GM19240 (cell line): Measurements from ENCODE around the gene KCTD6.
A peak's percentile ranks its signal among the peaks of the same experiment; 100 is the strongest.

ENCODE experiments used
- DNase-seq: peaks from one replicate; pipeline ENCODE4 v3.0.0; 2011; ENCODE audit warnings: low spot score; ENCODE audit not compliant: insufficient read length

Gene KCTD6

GRCh38 chr3:58485801-58486435, 6.0 kb upstream of the KCTD6 start:
- no peak for DNase-seq

- DNase-seq, result no peak
Observed at GRCh38 chr3:58487140-58487886, 4.6 kb upstream of the KCTD6 start.

GRCh38 chr3:58488967-58489366, 2.9 kb upstream of the KCTD6 start:
- no peak for DNase-seq

- DNase-seq, result no peak
Observed at GRCh38 chr3:58490860-58491501, 915 bp upstream of the KCTD6 start.

GRCh38 chr3:58492494-58492905, 604 bp downstream of the KCTD6 start:
- DNase-seq, result peak; percentile 8

GRCh38 chr3:58494107-58494506, 2.2 kb downstream of the KCTD6 start:
- no peak for DNase-seq

- DNase-seq, result no peak
Observed at GRCh38 chr3:58495101-58495500, 3.2 kb downstream of the KCTD6 start.

GRCh38 chr3:58496206-58496857, 4.4 kb downstream of the KCTD6 start:
- DNase-seq, result no peak

GRCh38 chr3:58497097-58497496, 5.2 kb downstream of the KCTD6 start:
- DNase-seq, result no peak

- no peak for DNase-seq
Observed at GRCh38 chr3:58502872-58503271, 11.0 kb downstream of the KCTD6 start.

GRCh38 chr3:58507356-58508078, 15.6 kb downstream of the KCTD6 start:
- DNase-seq, result no peak

- DNase-seq, result no peak
Observed at GRCh38 chr3:58508437-58508836, 16.5 kb downstream of the KCTD6 start.

- no peak for DNase-seq
Observed at GRCh38 chr3:58514405-58514804, 22.5 kb downstream of the KCTD6 start.

- no peak for DNase-seq
Observed at GRCh38 chr3:58518291-58518789, 26.4 kb downstream of the KCTD6 start.

GRCh38 chr3:58519668-58520402, 27.9 kb downstream of the KCTD6 start:
- no peak for DNase-seq

- no peak for DNase-seq
Observed at GRCh38 chr3:58520403-58521335, 28.8 kb downstream of the KCTD6 start.

- no peak for DNase-seq
Observed at GRCh38 chr3:58521336-58521670, 29.4 kb downstream of the KCTD6 start.

- DNase-seq, result no peak
Observed at GRCh38 chr3:58521917-58522631, 30.2 kb downstream of the KCTD6 start.
